Neutrophil (primary cell): ENCODE results near the gene C16orf95.

Experiments
- H3K27ac ChIP-seq: fragments of 200-600 bp; sonication (generic); 2 replicates; pipeline ENCODE4 v1.5.1; 2016; ENCODE audit warnings: mild to moderate bottlenecking, moderate library complexity
- H3K27me3 ChIP-seq: fragments of 200-600 bp; sonication (generic); 2 replicates; pipeline ENCODE4 v1.6.0; 2016; ENCODE audit warnings: mild to moderate bottlenecking
- H3K36me3 ChIP-seq: fragments of 200-600 bp; sonication (generic); 2 replicates; pipeline ENCODE4 v1.5.1; 2017
- H3K4me1 ChIP-seq, 2 experiments: fragments of 200-600 bp in 1 of 2; sonication (generic) in 1 of 2; 1 replicate in 1 of 2; 2 replicates in 1 of 2; pipeline versions ENCODE4 v1.5.1 to v1.6.1; 2013 to 2016; ENCODE audit warnings: low read depth in 1 of 2, low read length in 1 of 2, mild to moderate bottlenecking in 1 of 2, moderate library complexity in 1 of 2; ENCODE audit not compliant: control insufficient read depth in 1 of 2, insufficient read depth in 1 of 2
- H3K4me3 ChIP-seq, 2 experiments: fragments of 200-600 bp in 1 of 2; sonication (generic) in 1 of 2; 1 replicate in 1 of 2; 2 replicates in 1 of 2; pipeline ENCODE4 v1.5.1; 2013 to 2016; ENCODE audit warnings: low read depth in 1 of 2, low read length in 1 of 2, mild to moderate bottlenecking in 1 of 2, moderate library complexity in 1 of 2
- H3K9me3 ChIP-seq: fragments of 200-600 bp; sonication (generic); 2 replicates; pipeline ENCODE4 v1.5.1; 2016
- CTCF ChIP-seq: fragments of 200-600 bp; sonication (generic); IDR thresholded peaks from 2 replicates; pipeline ENCODE4 v1.5.1; 2016; ENCODE audit warnings: antibody characterized with exemption

The C16orf95 gene

GRCh38 chr16:87271256-87271655 is 45.9 kb downstream of the C16orf95 start:
- TF ChIP-seq CTCF: no peak
- no peaks in the 10 kb centered on the region for H3K36me3 ChIP-seq
- no peak overlapping the region for H3K27ac ChIP-seq
- no peaks in the 10 kb centered on the region for H3K9me3 ChIP-seq
- no peak overlapping the region for H3K4me3 ChIP-seq
- peaks cover 9% of the 10 kb centered on the region for H3K27me3 ChIP-seq
- no peaks in the 10 kb centered on the region for H3K4me1 ChIP-seq

- Histone ChIP-seq H3K4me3 (no peak overlapping the region), H3K9me3 (no peaks in the 10 kb centered on the region), H3K27ac (no peak overlapping the region), H3K36me3 (no peaks in the 10 kb centered on the region), H3K27me3 (no peaks in the 10 kb centered on the region), H3K4me1 (no peaks in the 10 kb centered on the region)
- no peak for TF ChIP-seq CTCF
These were observed 49.6 kb downstream of the C16orf95 start for GRCh38 chr16:87267566-87267965.

DNA sequence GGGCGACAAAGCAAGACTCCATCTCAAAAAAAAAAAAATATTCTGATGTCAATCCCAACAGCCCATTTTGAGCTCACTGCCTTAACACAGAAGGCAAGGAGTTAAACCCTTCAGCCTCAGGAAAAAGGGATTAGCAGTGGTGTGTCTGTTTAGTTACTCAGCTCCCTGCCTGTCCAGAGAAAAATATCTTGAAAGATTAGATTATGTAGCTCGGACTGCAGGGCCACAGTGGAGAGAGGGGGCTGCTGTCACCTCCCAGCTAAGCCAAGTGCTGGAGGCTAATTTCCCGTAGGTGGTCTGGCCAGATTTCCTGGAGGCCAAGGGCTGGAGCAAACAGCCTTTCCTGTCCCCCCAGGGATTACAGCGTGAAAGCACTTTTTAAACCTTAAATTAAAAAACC is 50.3 kb downstream of the C16orf95 start:
- Histone ChIP-seq H3K9me3 (no peaks in the 10 kb centered on the region), H3K36me3 (no peaks in the 10 kb centered on the region), H3K4me1 (no peaks in the 10 kb centered on the region), H3K4me3 (no peak overlapping the region), H3K27ac (no peak overlapping the region), H3K27me3 (no peaks in the 10 kb centered on the region)
- no peak for TF ChIP-seq CTCF

GRCh38 chr16:87265261-87265660 is 51.9 kb downstream of the C16orf95 start:
- H3K36me3 ChIP-seq: no peaks in the 10 kb centered on the region
- TF ChIP-seq CTCF: no peak
- no peaks in the 10 kb centered on the region for H3K4me1 ChIP-seq
- H3K27me3 ChIP-seq: no peaks in the 10 kb centered on the region
- no peaks in the 10 kb centered on the region for H3K9me3 ChIP-seq
- H3K27ac ChIP-seq: no peak overlapping the region
- H3K4me3 ChIP-seq: no peak overlapping the region

GRCh38 chr16:87264634-87265033 is 52.6 kb downstream of the C16orf95 start:
- H3K4me3 ChIP-seq: no peak overlapping the region
- no peaks in the 10 kb centered on the region for H3K27me3 ChIP-seq
- no peak overlapping the region for H3K27ac ChIP-seq
- H3K9me3 ChIP-seq: no peaks in the 10 kb centered on the region
- no peaks in the 10 kb centered on the region for H3K36me3 ChIP-seq
- TF ChIP-seq CTCF: no peak
- no peaks in the 10 kb centered on the region for H3K4me1 ChIP-seq

DNA sequence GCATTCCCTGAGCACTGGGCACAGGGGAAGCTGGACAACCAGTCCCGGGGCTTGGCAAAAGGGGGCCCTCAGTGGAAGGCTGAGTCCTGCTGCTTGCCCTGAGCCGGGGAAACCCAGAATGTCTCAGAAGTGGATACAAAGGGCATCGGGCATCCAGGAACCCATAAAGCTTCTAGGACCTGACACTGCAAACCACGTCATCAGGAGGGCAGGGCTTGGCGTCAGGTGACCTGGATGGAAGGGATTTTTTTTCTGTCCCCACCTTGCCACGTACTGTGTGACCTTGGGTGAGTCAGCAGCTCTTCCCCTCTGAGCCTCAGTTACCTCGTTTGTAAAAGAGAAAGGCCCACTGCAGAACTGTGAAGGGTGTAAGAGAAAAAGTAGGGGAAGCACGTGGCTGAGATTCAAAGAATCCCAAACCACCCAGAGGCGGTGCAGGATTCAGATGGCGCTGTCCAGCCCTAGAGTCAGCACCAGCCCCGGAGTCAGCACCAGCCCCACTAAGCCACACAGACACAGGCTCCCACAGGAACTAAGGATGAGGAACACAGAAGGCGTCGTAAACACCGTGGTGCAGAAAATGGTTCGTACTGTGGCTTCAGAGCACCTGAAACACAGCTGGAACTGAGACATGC is 53.7 kb downstream of the C16orf95 start:
- no peaks in the 10 kb centered on the region for H3K9me3 ChIP-seq
- TF ChIP-seq CTCF: no peak
- H3K27ac ChIP-seq: no peak overlapping the region
- no peaks in the 10 kb centered on the region for H3K4me1 ChIP-seq
- H3K4me3 ChIP-seq: no peak overlapping the region
- H3K36me3 ChIP-seq: no peaks in the 10 kb centered on the region
- H3K27me3 ChIP-seq: no peaks in the 10 kb centered on the region
